IMR-90 (cell line): ENCODE measurements around the gene FXYD3. TPM values are rescaled to one million over a fixed set of nuclear protein-coding genes. Genes with fewer than 3 reads are reported as not detected.

Source experiments
- ATAC-seq: fragments of 200-7000 bp; cut with Tn5 transposase; 2 replicates; pipeline ENCODE4 v1.9.1; 2020; ENCODE audit warnings: low read depth, mild to moderate bottlenecking, moderate library complexity
- BruUV-seq: library from RNA; stranded (reverse); fragments of 400-500 nt; replicated peaks from 2 replicates; lab custom pipeline; 2021; lab: Mats Ljungman, UMichigan
- CTCF ChIA-PET: fragments of 300-600 bp; formaldehyde crosslinking; extraction: SDS; loops from one replicate; lab custom pipeline; 2021; ENCODE audit warnings: antibody characterized with exemption; lab: Yijun Ruan, JAX
- POLR2A ChIA-PET: fragments of 300-600 bp; sonication (Branson Sonifier 250); formaldehyde crosslinking; loops from one replicate; lab custom pipeline; 2022; ENCODE audit warnings: antibody characterized with exemption; ENCODE audit not compliant: unreplicated experiment; lab: Charles Lee
- DNase-seq: peaks from one replicate; pipeline ENCODE4 v3.0.0; 2013
- H2AFZ ChIP-seq: replicated peaks from 2 replicates; pipeline ENCODE3; 2013; ENCODE audit warnings: low read length, mild to moderate bottlenecking; ENCODE audit not compliant: poor library complexity
- H2AK5ac ChIP-seq: 2 replicates; pipeline ENCODE4 v1.6.1; 2013; ENCODE audit warnings: low read depth, low read length, inconsistent platforms
- H2AK9ac ChIP-seq: replicated peaks from 2 replicates; pipeline ENCODE3; 2013; ENCODE audit warnings: mild to moderate bottlenecking, low read depth, low read length, moderate library complexity; ENCODE audit not compliant: poor library complexity
- H2BK120ac ChIP-seq: 2 replicates; pipeline ENCODE4 v1.6.1; 2013; ENCODE audit warnings: low read depth, low read length, inconsistent platforms
- H2BK15ac ChIP-seq: 3 replicates; pipeline ENCODE4 v1.6.1; 2013; ENCODE audit warnings: low read depth, low read length, inconsistent platforms
- H2BK20ac ChIP-seq: 2 replicates; pipeline ENCODE4 v1.6.1; 2013; ENCODE audit warnings: low read depth, mild to moderate bottlenecking, inconsistent platforms, low read length, moderate library complexity
- H2BK5ac ChIP-seq: 2 replicates; pipeline ENCODE4 v1.6.1; 2013; ENCODE audit warnings: mild to moderate bottlenecking, low read depth, low read length, inconsistent platforms; ENCODE audit not compliant: poor library complexity, severe bottlenecking
- H3K14ac ChIP-seq: replicated peaks from 2 replicates; pipeline ENCODE4 v1.6.1; 2013; ENCODE audit warnings: low read depth, low read length, inconsistent platforms
- H3K18ac ChIP-seq: 2 replicates; pipeline ENCODE4 v1.6.1; 2013; ENCODE audit warnings: low read depth, low read length, control low read depth
- H3K23ac ChIP-seq: 2 replicates; pipeline ENCODE4 v1.6.1; 2013; ENCODE audit warnings: low read depth, low read length, inconsistent platforms
- H3K27ac ChIP-seq: 2 replicates; pipeline ENCODE4 v1.5.1; 2013; ENCODE audit warnings: mild to moderate bottlenecking, control low read depth, low read length; ENCODE audit not compliant: insufficient read depth
- H3K27me3 ChIP-seq: 2 replicates; pipeline ENCODE4 v1.6.1; 2013; ENCODE audit warnings: low read length; ENCODE audit not compliant: control insufficient read depth, insufficient read depth
- H3K36me3 ChIP-seq: 2 replicates; pipeline ENCODE4 v1.6.1; 2013; ENCODE audit warnings: low read length, mixed read lengths; ENCODE audit not compliant: control insufficient read depth, insufficient read depth
- H3K4ac ChIP-seq: 2 replicates; pipeline ENCODE4 v1.6.1; 2013; ENCODE audit warnings: low read depth, low read length, inconsistent platforms
- H3K4me1 ChIP-seq: 2 replicates; pipeline ENCODE4 v1.6.1; 2013; ENCODE audit warnings: low read length, mixed read lengths; ENCODE audit not compliant: control insufficient read depth, insufficient read depth
- H3K4me2 ChIP-seq: 2 replicates; pipeline ENCODE4 v1.6.1; 2013; ENCODE audit warnings: low read depth, mild to moderate bottlenecking, control low read depth, low read length, moderate library complexity
- H3K4me3 ChIP-seq: 2 replicates; pipeline ENCODE4 v1.5.1; 2013; ENCODE audit warnings: low read depth, mild to moderate bottlenecking, control low read depth, low read length, moderate library complexity; ENCODE audit not compliant: insufficient read depth
- H3K56ac ChIP-seq: 2 replicates; pipeline ENCODE4 v1.6.1; 2013; ENCODE audit warnings: low read length, inconsistent platforms; ENCODE audit not compliant: insufficient read depth; ENCODE audit errors: extremely low read depth
- H3K79me1 ChIP-seq, 2 experiments: 2 replicates each; pipeline ENCODE4 v1.6.1; 2013; ENCODE audit warnings: low read length in 2 of 2, inconsistent platforms in 1 of 2, low read depth in 1 of 2
- H3K9ac ChIP-seq: 2 replicates; pipeline ENCODE4 v1.6.1; 2013; ENCODE audit warnings: low read depth, low read length, control low read depth
- H3K9me1 ChIP-seq: 2 replicates; pipeline ENCODE4 v1.6.1; 2013; ENCODE audit warnings: low read length, inconsistent platforms; ENCODE audit not compliant: insufficient read depth
- H3K9me3 ChIP-seq: 2 replicates; pipeline ENCODE4 v1.6.1; 2013; ENCODE audit warnings: low read length; ENCODE audit not compliant: control insufficient read depth, insufficient read depth
- H4K20me1 ChIP-seq: 2 replicates; pipeline ENCODE4 v1.6.1; 2013; ENCODE audit warnings: low read length, inconsistent platforms; ENCODE audit not compliant: insufficient read depth
- H4K5ac ChIP-seq: 2 replicates; pipeline ENCODE4 v1.6.1; 2013; ENCODE audit warnings: mild to moderate bottlenecking, low read depth, low read length, control low read depth
- H4K8ac ChIP-seq, 2 experiments: 2 replicates each; pipeline ENCODE4 v1.6.1; 2013; ENCODE audit warnings: low read depth in 2 of 2, low read length in 2 of 2, control low read depth in 1 of 2, inconsistent platforms in 1 of 2
- H4K91ac ChIP-seq: 2 replicates; pipeline ENCODE4 v1.6.1; 2013; ENCODE audit warnings: low read depth, low read length, inconsistent platforms; ENCODE audit not compliant: insufficient read depth
- FOS ChIP-seq: fragments of 150-350 bp; IDR thresholded peaks from 2 replicates; pipeline ENCODE4 v1.6.1; 2016; ENCODE audit warnings: low read depth, low read length
- WGBS, 2 experiments: methylation state at CpG; one replicate each; pipeline versions ENCODE4 v1.1.5 to v1.1.7; 2013; ENCODE audit warnings: missing lambda C conversion rate in 2 of 2; ENCODE audit not compliant: insufficient read length in 1 of 2; ENCODE audit errors: extremely low coverage in 2 of 2; 5-methylcytosine and 5-hydroxymethylcytosine counted together
- dilution Hi-C: fragments of 300-500 bp; cut with HindIII; formaldehyde crosslinking; loops from one replicate; pipeline ENCODE4 v1.14.3; 2018; ENCODE audit warnings: low sequenced_read_pairs; ENCODE audit not compliant: unreplicated experiment
- in situ Hi-C: fragments of 300-500 bp; cut with MboI; formaldehyde crosslinking; loops from 3 replicates; pipeline ENCODE4 v1.14.3; 2019; ENCODE audit warnings: low sequenced_read_pairs, inconsistent platforms, mixed read lengths
- intact Hi-C: fragments of 100-400 bp; cut with micrococcal nuclease; formaldehyde crosslinking; loops from 2 replicates; pipeline ENCODE4 v1.10.0; 2022
- polyA plus RNA-seq, 3 experiments: library from polyadenylated mRNA; depleted of rRNA; stranded (reverse); fragments of >200 nt; gene quantifications; 2 replicates each; pipeline ENCODE4 v1.2.3, GENCODE V29; 2012; ENCODE audit warnings: low replicate concordance in 1 of 3
- total RNA-seq: library from RNA; depleted of rRNA; stranded (reverse); fragments of >200 nt; gene quantifications from 2 replicates; pipeline ENCODE4 v1.2.3, GENCODE V29; 2012

FXYD3 gene
- total and polyA plus RNA-seq, 2 of the 4 experiments (the other 2 are of a cell fraction): not detected

DNA sequence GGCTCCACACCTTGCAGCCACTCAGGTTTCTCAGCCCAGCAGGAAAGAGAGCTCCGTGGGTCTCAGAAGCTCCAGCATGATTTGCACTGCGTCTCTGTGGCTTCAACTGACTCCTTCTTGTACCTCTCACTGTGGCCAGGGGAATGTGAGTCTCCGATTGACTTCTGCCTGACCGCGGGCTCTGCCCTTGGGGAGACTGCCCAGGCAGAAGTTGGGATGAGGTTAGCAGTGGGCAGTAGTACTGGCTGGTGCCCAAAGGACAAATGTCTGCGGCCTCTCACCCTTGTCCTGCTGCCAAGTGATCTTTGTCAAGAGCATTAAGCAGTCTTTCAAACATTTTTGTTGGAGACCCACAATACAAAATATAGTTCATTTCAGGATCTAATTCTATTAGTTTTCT lies 34.4 kb upstream of the FXYD3 start:
- H3K4me3 ChIP-seq: no peak overlapping the region
- CTCF ChIA-PET: no interaction called here
- no peak overlapping the region for H4K8ac ChIP-seq
- H2BK120ac ChIP-seq: no peak overlapping the region
- H2AK9ac ChIP-seq: no peak overlapping the region
- no peak for TF ChIP-seq FOS
- H3K4ac ChIP-seq: no peak overlapping the region
- no peaks in the 10 kb centered on the region; the same call in 1 of the 2 replicates for H3K9me3 ChIP-seq
- ATAC-seq: no peak
- H2BK15ac ChIP-seq: no peak overlapping the region
- in situ Hi-C loops (no loop called here), intact Hi-C loops (no loop called here), dilution Hi-C loops (no loop called here)
- no peak overlapping the region for H3K18ac ChIP-seq
- no peak for DNase-seq
- POLR2A ChIA-PET: interaction anchor here (0.5 kb wide), 1 partner anchor 207 kb away, joined by 3 read pairs; no protein-coding TSS in a partner anchor
- H3K23ac ChIP-seq: no peak overlapping the region
- H3K9ac ChIP-seq: no peak overlapping the region
- H3K9me1 ChIP-seq: no peaks in the 10 kb centered on the region
- no peak overlapping the region for H3K4me2 ChIP-seq
- peaks cover 9% of the 10 kb centered on the region for H3K27me3 ChIP-seq
- no peak overlapping the region for H3K27ac ChIP-seq
- H4K91ac ChIP-seq: no peak overlapping the region
- no peak overlapping the region for H2BK5ac ChIP-seq
- no peaks in the 10 kb centered on the region for H3K4me1 ChIP-seq
- no CpG with 5 or more reads among the region's 6 CpGs for WGBS, 2 experiments
- no peaks in the 10 kb centered on the region for H4K20me1 ChIP-seq
- no peak overlapping the region for H4K5ac ChIP-seq
- no peaks in the 10 kb centered on the region for H3K79me1 ChIP-seq
- no peaks in the 10 kb centered on the region for H3K36me3 ChIP-seq
- H3K56ac ChIP-seq: no peak overlapping the region
- no peak overlapping the region for H2BK20ac ChIP-seq
- no peak overlapping the region for H2AFZ ChIP-seq
- no TSS peak for BruUV-seq
- H3K14ac ChIP-seq: no peak overlapping the region
- H2AK5ac ChIP-seq: no peak overlapping the region
